GM23248 (cell line): ENCODE results near the gene PTPRD.

Experiments
- EZH2 ChIP-seq: fragments of 200-600 bp; sonication (generic); IDR thresholded peaks from 2 replicates; pipeline ENCODE4 v1.6.1; 2018; ENCODE audit warnings: antibody characterized with exemption, mild to moderate bottlenecking; ENCODE audit not compliant: insufficient read depth, poor library complexity, severe bottlenecking
- EZH2phosphoT487 ChIP-seq: fragments of 200-600 bp; sonication (generic); IDR thresholded peaks from 2 replicates; pipeline ENCODE4 v1.6.1; 2018; ENCODE audit warnings: antibody characterized with exemption, moderate library complexity, mild to moderate bottlenecking, low read depth; ENCODE audit not compliant: insufficient read depth

GRCh38 chr9:9970514-9970913 is 642.3 kb downstream of the PTPRD start:
- TF ChIP-seq EZH2phosphoT487 (no peak), EZH2 (no peak)
